Effector CD8-positive, alpha-beta T cell (primary cell): ENCODE data around the gene CDYL.

Experiments used
- DNase-seq: peaks from one replicate; lab custom pipeline; 2025; lab: John Stamatoyannopoulos, UW

Gene CDYL

GRCh38 chr6:4774296-4774695, 1.9 kb upstream of the CDYL start:
- no peak for DNase-seq

GRCh38 chr6:4774715-4775493, 1.3 kb upstream of the CDYL start:
- DNase-seq, result peak; percentile 9

DNA sequence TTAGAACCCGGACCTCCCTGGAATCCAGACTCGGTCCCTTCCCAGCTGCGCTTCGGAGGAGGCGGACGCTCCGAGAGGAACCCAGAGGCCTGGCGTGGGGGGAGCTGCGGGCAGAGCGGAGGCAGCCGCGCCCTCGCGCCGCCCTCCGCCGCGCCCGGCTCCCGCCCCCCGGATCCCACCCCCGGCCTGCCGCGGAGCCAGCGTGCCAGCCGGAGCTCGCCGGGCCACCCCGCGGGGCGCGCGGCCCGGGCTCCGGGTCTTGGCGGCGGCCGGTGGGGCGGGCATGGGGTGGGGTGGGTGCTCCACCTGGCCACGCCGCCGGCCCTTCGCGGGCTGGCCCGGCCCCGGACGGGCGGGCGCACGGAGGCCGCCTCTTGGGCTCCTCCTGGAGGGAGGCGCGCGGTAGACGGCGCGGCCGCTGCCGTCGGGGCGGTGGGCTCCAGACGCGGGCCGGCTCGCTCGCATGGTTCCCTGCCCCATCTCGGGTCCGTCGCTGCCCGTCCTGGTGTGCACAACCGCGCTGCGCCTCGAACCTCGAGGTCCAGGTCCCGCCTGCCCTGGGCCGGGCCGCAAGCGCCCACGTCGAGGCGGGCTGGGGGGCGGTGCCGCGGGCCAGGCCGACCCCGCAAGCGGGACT, 592 bp upstream of the CDYL start:
- peak; percentile 59 for DNase-seq

GRCh38 chr6:4776493-4777393, 539 bp downstream of the CDYL start:
- DNase-seq, result peak; percentile 28

DNA sequence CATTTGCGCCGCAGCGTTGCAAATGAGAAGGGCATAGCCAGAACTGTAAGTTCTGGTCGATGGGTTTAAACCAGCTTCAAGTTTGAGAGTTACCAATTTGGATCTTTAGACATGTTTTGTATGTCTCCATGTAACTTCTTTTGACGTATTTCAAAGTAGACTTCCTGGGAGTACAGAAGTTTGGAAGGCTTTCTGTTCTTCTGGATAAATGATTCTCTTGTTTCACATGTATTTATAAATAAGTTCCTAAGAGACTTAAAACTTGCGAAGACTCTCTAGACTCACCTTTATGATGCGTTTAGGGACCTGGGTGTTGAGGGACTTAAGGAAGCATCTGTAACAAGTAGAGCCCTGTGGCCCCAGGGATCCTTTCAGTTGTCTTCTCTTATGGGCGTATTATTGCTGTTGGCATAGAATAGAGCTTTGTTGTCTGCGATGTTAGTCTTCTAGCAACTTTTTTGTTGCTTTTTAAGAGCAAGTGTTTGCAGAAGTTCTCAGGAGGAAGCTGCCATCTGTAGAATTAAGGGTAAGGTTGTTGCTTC, 1.3 kb downstream of the CDYL start:
- DNase-seq, result no peak

GRCh38 chr6:4778086-4778485, 1.9 kb downstream of the CDYL start:
- no peak for DNase-seq

- no peak for DNase-seq
These were observed 4.2 kb downstream of the CDYL start for GRCh38 chr6:4780360-4780812.

DNA sequence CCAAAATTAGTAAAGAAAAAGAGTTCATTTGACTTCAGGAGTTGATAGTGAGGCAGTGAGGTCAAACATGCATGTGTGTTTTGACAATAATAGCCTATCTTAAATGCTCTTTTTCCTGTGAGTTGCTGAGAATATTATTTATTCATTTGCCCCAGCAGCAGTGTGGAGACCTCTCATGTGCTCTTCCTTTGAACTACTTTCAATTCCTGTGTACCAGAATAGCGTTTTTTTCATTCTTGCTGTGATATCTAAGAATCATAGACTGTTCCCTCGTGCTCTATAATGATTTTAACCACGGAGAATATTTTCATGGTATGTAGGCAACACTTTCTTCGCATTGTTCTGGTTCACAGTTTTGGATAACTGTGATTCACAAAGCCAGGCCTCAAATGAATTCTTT, 5.2 kb downstream of the CDYL start:
- DNase-seq, result no peak

GRCh38 chr6:4781967-4782575, 5.9 kb downstream of the CDYL start:
- DNase-seq, result no peak

DNA sequence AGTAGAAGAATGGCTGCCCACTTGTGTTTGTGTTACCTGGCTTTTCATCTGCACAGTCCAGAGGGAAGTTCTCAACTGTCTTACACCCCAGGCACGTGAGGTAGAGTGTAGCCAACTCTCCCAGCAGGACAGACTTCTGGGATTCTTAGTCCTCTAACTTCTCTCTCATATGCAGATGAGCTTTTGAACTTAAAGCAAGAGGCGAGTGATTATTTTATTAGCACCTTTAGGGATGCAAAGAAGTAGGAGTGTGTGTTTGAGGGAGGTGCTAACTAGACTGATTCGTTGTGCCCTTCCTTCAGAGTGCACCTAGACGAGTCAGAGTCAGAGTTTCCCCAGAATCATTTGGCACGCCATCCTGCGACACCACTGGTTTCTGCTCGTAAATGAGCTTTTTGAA, 10.8 kb downstream of the CDYL start:
- no peak for DNase-seq

GRCh38 chr6:4788482-4788881, 12.3 kb downstream of the CDYL start:
- DNase-seq, result no peak

DNA sequence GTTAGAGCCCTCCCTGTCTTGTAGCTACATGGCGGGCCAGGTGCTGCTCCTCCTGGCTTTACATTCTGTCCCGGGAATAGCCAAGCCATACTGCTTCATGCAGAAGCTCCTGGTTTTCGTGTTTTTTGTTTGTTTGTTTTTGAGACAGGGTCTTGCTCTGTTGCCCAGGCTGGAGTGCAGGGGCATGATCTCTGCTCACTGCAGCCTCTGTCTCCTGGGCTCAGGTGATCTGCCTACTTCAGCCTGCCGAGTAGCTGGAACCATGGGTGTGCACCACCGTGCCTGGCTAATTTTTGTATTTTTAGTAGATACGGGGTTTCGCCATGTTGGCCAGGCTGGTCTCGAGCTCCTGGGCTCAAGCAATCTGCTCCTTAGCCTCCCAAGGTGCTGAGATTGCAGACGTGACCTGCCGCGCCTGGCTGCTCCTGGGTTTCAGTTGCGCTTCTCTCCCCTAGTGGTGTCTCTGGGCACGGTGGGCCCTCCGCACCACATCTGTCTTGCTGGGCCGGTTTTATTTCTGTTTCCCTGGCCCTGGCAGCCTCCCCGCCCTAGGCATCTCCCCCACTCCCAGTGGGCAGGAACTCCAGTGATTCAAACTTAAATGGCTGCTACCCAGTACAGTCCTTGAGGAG, 12.9 kb downstream of the CDYL start:
- DNase-seq, result no peak

DNA sequence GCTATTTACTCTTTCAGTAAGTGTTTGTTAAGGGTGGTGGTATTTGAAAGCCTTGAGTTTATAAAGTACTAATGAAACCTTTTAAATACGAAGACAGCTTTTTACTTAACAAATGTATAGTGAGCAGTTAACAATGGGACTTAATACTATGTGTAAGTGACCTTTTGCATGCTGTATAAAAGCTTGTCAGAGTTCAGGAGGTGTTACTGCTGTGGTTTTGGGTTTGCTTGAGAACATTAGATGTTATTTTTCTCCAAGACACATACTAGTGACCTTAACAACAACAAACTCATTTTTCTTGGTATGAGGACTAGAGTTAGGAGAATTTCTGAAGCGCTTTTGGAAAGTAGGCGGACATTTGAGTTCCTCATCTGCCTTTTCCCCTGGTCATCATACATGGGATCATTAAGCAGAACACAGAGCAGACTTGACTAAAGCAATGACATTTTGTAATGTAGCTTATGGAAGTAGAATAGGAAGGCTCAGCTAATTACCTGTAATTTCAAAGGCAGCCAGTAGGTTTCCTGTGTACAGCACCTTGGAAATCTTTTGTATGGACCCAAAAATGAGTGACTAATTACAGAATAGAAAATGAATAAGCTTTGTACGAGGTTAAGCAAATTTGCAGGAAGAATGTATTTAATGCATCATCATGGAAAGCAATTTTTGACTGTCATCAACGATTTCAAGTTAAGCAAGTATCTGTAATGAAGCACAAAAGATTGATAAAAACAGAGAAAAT, 14.1 kb downstream of the CDYL start:
- no peak for DNase-seq

GRCh38 chr6:4794140-4794707, 18.0 kb downstream of the CDYL start:
- DNase-seq, result no peak

- no peak for DNase-seq
These were observed 21.4 kb downstream of the CDYL start for GRCh38 chr6:4797587-4797986.

DNA sequence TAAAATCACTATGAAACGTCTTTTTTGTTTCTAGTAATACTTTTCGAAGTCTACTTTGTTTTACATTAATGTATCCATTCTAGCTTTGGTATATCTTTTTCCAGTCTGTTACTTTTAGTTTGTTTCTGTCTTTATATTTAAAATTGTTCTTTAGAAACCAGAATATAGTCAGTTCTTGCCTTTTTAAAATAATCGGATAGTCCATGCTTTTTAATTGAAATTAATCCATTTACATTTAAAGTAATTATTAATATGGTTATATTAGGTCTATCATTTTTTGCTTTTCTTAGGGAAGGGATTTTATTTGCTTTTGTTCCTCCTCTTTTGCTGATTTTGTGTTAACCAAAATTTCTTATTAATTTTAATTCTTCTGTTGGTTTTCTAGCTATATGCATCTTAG, 23.7 kb downstream of the CDYL start:
- DNase-seq, result no peak

GRCh38 chr6:4800662-4801061, 24.5 kb downstream of the CDYL start:
- DNase-seq, result no peak

GRCh38 chr6:4801491-4802110, 25.4 kb downstream of the CDYL start:
- DNase-seq, result no peak

- DNase-seq, result no peak
These were observed 26.2 kb downstream of the CDYL start for GRCh38 chr6:4802312-4802935.
